H1 (cell line): ENCODE data around the gene IQCC. TPM values are rescaled to one million over a fixed set of nuclear protein-coding genes. Genes with fewer than 3 reads are reported as not detected.

ENCODE experiments used
- BRCA1 ChIP-seq: IDR thresholded peaks from 2 replicates; pipeline ENCODE4 v1.6.1; 2012; ENCODE audit warnings: low read depth, low read length, improper control_type of control experiment
- KDM4A ChIP-seq: IDR thresholded peaks from one replicate; pipeline ENCODE4 v1.7.1; 2012; ENCODE audit warnings: low read depth, mild to moderate bottlenecking, moderate library complexity, low read length, inconsistent platforms; ENCODE audit not compliant: severe bottlenecking
- NRF1 ChIP-seq: IDR thresholded peaks from 2 replicates; pipeline ENCODE4 v1.6.1; 2011; ENCODE audit warnings: mild to moderate bottlenecking, low read depth, low read length, improper control_type of control experiment
- RXRA ChIP-seq: IDR thresholded peaks from 2 replicates; pipeline ENCODE4 v1.6.1; 2011; ENCODE audit warnings: low read depth, mild to moderate bottlenecking, low read length, moderate library complexity; ENCODE audit not compliant: insufficient read depth
- polyA plus RNA-seq, 7 experiments: library from polyadenylated mRNA; depleted of rRNA in 3 of 7; stranded (reverse) in 5 of 7; unstranded in 2 of 7; fragments of >200 nt in 5 of 7; fragments of 200-250 nt in 2 of 7; gene quantifications; 1 replicate in 5 of 7; 2 replicates in 1 of 7; 4 replicates in 1 of 7; pipeline versions ENCODE4 v1.2.1 to v1.2.3, GENCODE V29; 2011 to 2013; ENCODE audit warnings: missing spikeins in 2 of 7, mixed read lengths in 2 of 7
- total RNA-seq: library from RNA; stranded (reverse); fragmentation: NEBNext Ultra II Directional; extraction: Animal tissue kit (Norgen Biotek cat#: 25700); gene quantifications from 2 replicates; pipeline ENCODE4 v1.2.1, GENCODE V29; 2021

Gene IQCC
- total and polyA plus RNA-seq, 2 of the 8 experiments (the other 6 are each of a cell fraction or from before 2014, with no cell fraction given) = 2.5 to 4.2 TPM

- TF ChIP-seq NRF1 (no peak), RXRA (no peak), BRCA1 (no peak), KDM4A (no peak)
- TF ChIP-seq, all 59 proteins: peak for 0
Measured at GRCh38 chr1:32195531-32195930, 9.9 kb upstream of the IQCC start (continued).
